Thyroid gland (tissue), 4 donors: Measurements from ENCODE around the gene CYSTM1. TPM values are rescaled to one million over a fixed set of nuclear protein-coding genes. Genes with fewer than 3 reads are reported as not detected.
A peak's percentile ranks its signal among the peaks of the same experiment; 100 is the strongest.

Experiments
- DNase-seq, 2 donors: peaks; one replicate each; pipeline ENCODE4 v3.0.0-alpha.2; 2019
- H3K27ac ChIP-seq, 3 donors: fragments of 200-600 bp; sonication (generic); 1 replicate in 2 of 3; 2 replicates in 1 of 3; pipeline ENCODE4 v1.5.1; 2016 to 2019; ENCODE audit warnings: mild to moderate bottlenecking in 1 of 3, moderate library complexity in 1 of 3
- H3K27me3 ChIP-seq: fragments of 200-600 bp; sonication (generic); one replicate; pipeline ENCODE4 v1.5.1; 2019
- H3K36me3 ChIP-seq, 2 donors: fragments of 200-600 bp; sonication (generic); one replicate each; pipeline ENCODE4 v1.5.1; 2016 to 2019
- H3K4me1 ChIP-seq, 2 donors: fragments of 200-600 bp; sonication (generic); one replicate each; pipeline ENCODE4 v1.5.1; 2017 to 2019
- H3K4me3 ChIP-seq, 3 donors: fragments of 200-600 bp; sonication (generic); replicated peaks in 1 of 3; 1 replicate in 2 of 3; 2 replicates in 1 of 3; pipeline ENCODE4 v1.5.1; 2016; ENCODE audit warnings: mild to moderate bottlenecking in 1 of 3
- H3K9me3 ChIP-seq: fragments of 200-600 bp; sonication (generic); one replicate; pipeline ENCODE4 v1.5.1; 2017
- POLR2A ChIP-seq, 2 donors: fragments of 450-650 bp; IDR thresholded peaks; one replicate each; pipeline ENCODE4 v1.6.1; 2017; ENCODE audit warnings: antibody characterized with exemption in 2 of 2, mild to moderate bottlenecking in 2 of 2, moderate library complexity in 1 of 2
- WGBS, 2 donors: methylation state at CpG; one replicate each; pipeline ENCODE4 v1.1.5; 2017; 5-methylcytosine and 5-hydroxymethylcytosine counted together
- intact Hi-C: fragments of 100-400 bp; cut with DNase I; formaldehyde crosslinking; loops from one replicate; pipeline ENCODE4 v1.15.1; 2023
- total RNA-seq, 4 donors: library from RNA; depleted of rRNA; stranded (reverse); fragments of >200 nt; gene quantifications; one replicate each; pipeline ENCODE4 v1.2.3, GENCODE V29; 2016
- TF ChIP-seq, protein P1 (sequence below), 6 experiments: fragments of 200-600 bp in 3 of 6; fragments of 450-650 bp in 3 of 6; sonication (generic) in 3 of 6; IDR thresholded peaks; one replicate each; pipeline ENCODE4 v1.5.1; 2016 to 2019; ENCODE audit warnings: antibody characterized with exemption in 6 of 6, mild to moderate bottlenecking in 2 of 6, inconsistent platforms in 1 of 6, moderate library complexity in 1 of 6

The CYSTM1 gene
- total RNA-seq, 4 donors from 2014 or later: 55.4 to 238 (median 112) TPM

- TF ChIP-seq, protein P1, sequence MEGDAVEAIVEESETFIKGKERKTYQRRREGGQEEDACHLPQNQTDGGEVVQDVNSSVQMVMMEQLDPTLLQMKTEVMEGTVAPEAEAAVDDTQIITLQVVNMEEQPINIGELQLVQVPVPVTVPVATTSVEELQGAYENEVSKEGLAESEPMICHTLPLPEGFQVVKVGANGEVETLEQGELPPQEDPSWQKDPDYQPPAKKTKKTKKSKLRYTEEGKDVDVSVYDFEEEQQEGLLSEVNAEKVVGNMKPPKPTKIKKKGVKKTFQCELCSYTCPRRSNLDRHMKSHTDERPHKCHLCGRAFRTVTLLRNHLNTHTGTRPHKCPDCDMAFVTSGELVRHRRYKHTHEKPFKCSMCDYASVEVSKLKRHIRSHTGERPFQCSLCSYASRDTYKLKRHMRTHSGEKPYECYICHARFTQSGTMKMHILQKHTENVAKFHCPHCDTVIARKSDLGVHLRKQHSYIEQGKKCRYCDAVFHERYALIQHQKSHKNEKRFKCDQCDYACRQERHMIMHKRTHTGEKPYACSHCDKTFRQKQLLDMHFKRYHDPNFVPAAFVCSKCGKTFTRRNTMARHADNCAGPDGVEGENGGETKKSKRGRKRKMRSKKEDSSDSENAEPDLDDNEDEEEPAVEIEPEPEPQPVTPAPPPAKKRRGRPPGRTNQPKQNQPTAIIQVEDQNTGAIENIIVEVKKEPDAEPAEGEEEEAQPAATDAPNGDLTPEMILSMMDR (IDR thresholded peaks at IDR 0.05): no peak
- TF ChIP-seq POLR2A (IDR thresholded peaks at IDR 0.05): no peak
- WGBS, 2 donors: 61 to 69% methylated on average over 5 of the region's 5 CpGs
- Histone ChIP-seq H3K27ac (peak overlapping the region in 2 of 3 donors; percentile 34 to 61), H3K27me3 (no peaks in the 10 kb centered on the region), H3K36me3 (no peaks in the 10 kb centered on the region), H3K4me3 (no peak overlapping the region), H3K9me3 (no peaks in the 10 kb centered on the region), H3K4me1 (peaks cover 39 to 59% of the 10 kb centered on the region in 2 donors)
- intact Hi-C loops: no loop called here
- DNase-seq: no peak
Observed at GRCh38 chr5:140181002-140181483, 6.1 kb downstream of the CYSTM1 start.

DNA sequence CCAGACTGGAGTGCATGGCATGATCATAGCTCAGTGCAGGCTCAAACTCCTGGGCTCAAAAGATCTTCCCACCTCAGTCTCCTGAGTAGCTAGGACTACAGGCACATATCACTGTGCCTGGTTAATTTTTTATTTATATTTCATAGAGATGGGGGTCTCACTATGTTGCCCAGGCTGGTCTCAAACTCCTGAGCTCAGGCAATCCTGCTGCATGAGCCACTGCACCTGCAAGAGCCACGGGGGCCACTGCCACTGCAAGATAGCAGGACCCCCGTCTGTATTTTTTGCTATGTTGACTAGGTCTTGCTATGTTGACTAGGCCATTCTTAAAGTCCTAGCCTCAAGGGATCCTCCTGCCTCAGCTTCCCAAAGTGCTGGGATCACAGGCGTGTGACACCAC, 6.5 kb downstream of the CYSTM1 start:
- peaks cover 34 to 54% of the 10 kb centered on the region in 2 donors for H3K4me1 ChIP-seq
- 90 to 95% methylated on average over 3 of the region's 3 CpGs for WGBS, 2 donors
- peak overlapping the region in 2 of 3 donors; percentile 34 to 61 for H3K27ac ChIP-seq
- DNase-seq: no peak
- intact Hi-C loops: no loop called here
- H3K9me3 ChIP-seq: no peaks in the 10 kb centered on the region
- TF ChIP-seq POLR2A (IDR thresholded peaks at IDR 0.05): no peak
- TF ChIP-seq, protein P1 (IDR thresholded peaks at IDR 0.05): no peak
- H3K36me3 ChIP-seq: no peaks in the 10 kb centered on the region
- no peak overlapping the region for H3K4me3 ChIP-seq
- H3K27me3 ChIP-seq: no peaks in the 10 kb centered on the region

DNA sequence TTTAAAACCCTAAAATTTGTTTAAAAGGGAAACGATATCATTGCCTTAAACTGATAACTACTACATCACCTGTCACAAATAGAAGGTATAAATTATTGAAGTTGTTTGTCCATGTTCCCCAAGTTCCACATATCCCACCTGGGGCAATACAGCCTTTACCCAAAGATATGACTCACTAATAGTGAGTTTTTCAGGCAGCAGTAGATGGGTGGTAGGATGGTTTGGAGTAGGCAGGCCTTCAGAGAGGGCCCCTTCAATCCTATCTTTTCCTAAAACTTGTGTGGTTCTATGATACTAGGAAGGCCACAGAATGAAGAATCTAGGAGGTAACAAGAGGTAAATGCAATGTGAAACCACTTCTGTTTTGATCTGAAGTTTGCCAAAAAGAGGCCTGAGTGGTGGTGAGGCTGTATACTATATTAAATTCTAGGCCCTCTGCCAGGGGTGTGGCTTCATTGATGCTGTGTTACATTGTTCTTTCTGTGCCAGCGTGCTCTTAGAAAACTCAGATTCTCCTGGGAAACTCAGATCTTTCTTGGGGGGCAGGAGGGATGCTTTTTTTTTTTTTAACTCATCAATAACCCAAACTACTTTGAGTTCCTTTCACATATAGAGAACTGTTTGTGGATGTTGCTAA, 7.2 kb downstream of the CYSTM1 start:
- intact Hi-C loops: no loop called here
- DNase-seq: peak; percentile 21 to 36
- H3K36me3 ChIP-seq: no peaks in the 10 kb centered on the region
- TF ChIP-seq, protein P1 (IDR thresholded peaks at IDR 0.05): no peak
- TF ChIP-seq POLR2A (IDR thresholded peaks at IDR 0.05): no peak
- peak overlapping the region; percentile 25 to 61 (median 54) for H3K27ac ChIP-seq
- H3K9me3 ChIP-seq: no peaks in the 10 kb centered on the region
- H3K27me3 ChIP-seq: no peaks in the 10 kb centered on the region
- 59 to 76% methylated on average over 2 of the region's 2 CpGs for WGBS, 2 donors
- peaks cover 31 to 48% of the 10 kb centered on the region in 2 donors for H3K4me1 ChIP-seq
- no peak overlapping the region for H3K4me3 ChIP-seq

GRCh38 chr5:140182803-140183367, 7.9 kb downstream of the CYSTM1 start:
- Histone ChIP-seq H3K36me3 (no peaks in the 10 kb centered on the region), H3K4me3 (no peak overlapping the region), H3K27ac (peak overlapping the region; percentile 25 to 61 (median 54)), H3K27me3 (no peaks in the 10 kb centered on the region), H3K9me3 (no peaks in the 10 kb centered on the region), H3K4me1 (peaks cover 24 to 42% of the 10 kb centered on the region in 2 donors)
- TF ChIP-seq POLR2A (IDR thresholded peaks at IDR 0.05): no peak
- TF ChIP-seq, protein P1 (IDR thresholded peaks at IDR 0.05): no peak
- DNase-seq: peak; percentile 72 to 78
- WGBS, 2 donors: 33 to 57% methylated on average over 2 to 5 of the region's 5 CpGs
- intact Hi-C loops: no loop called here

GRCh38 chr5:140185409-140185808, 10.4 kb downstream of the CYSTM1 start:
- DNase-seq: no peak
- WGBS, 2 donors: 96 to 97% methylated on average over 2 of the region's 2 CpGs
- Histone ChIP-seq H3K27me3 (no peaks in the 10 kb centered on the region), H3K36me3 (no peaks in the 10 kb centered on the region), H3K9me3 (no peaks in the 10 kb centered on the region), H3K4me1 (peaks cover 14 to 33% of the 10 kb centered on the region in 2 donors), H3K4me3 (no peak overlapping the region), H3K27ac (no peak overlapping the region)
- intact Hi-C loops: no loop called here
- no peak for TF ChIP-seq POLR2A (IDR thresholded peaks at IDR 0.05)
- TF ChIP-seq, protein P1 (IDR thresholded peaks at IDR 0.05): no peak
